Mesothelial cell of epicardium (in vitro differentiated cells): ENCODE results near the gene CPLX1. TPM values are rescaled to one million over a fixed set of nuclear protein-coding genes. Genes with fewer than 3 reads are reported as not detected.

Experiments
- DNase-seq, 2 experiments: peaks; one replicate each; pipeline ENCODE4 v3.0.0; 2021; ENCODE audit warnings: low spot score in 2 of 2; ENCODE audit not compliant: unreplicated experiment in 2 of 2
- H3K27ac Mint-ChIP-seq: 2 replicates; pipeline ENCODE4 v1.8.0; 2021; ENCODE audit warnings: mixed read lengths
- H3K27me3 Mint-ChIP-seq: 2 replicates; pipeline ENCODE4 v1.8.0; 2021; ENCODE audit warnings: low read depth, mixed read lengths
- H3K36me3 Mint-ChIP-seq: 2 replicates; pipeline ENCODE4 v1.8.0; 2021; ENCODE audit warnings: mixed read lengths
- H3K4me1 Mint-ChIP-seq: 2 replicates; pipeline ENCODE4 v1.8.0; 2021; ENCODE audit warnings: mixed read lengths
- H3K4me3 Mint-ChIP-seq: 2 replicates; pipeline ENCODE4 v1.8.0; 2021; ENCODE audit warnings: mild to moderate bottlenecking, moderate library complexity, mixed read lengths
- H3K9me3 Mint-ChIP-seq: 2 replicates; pipeline ENCODE4 v1.8.0; 2021; ENCODE audit warnings: mixed read lengths
- CTCF ChIP-seq: fragments of 200-600 bp; sonication (generic); IDR thresholded peaks from one replicate; pipeline ENCODE4 v1.5.0; 2021; ENCODE audit warnings: antibody characterized with exemption; ENCODE audit not compliant: unreplicated experiment
- total RNA-seq: library from RNA; stranded (reverse); gene quantifications from 3 replicates; pipeline ENCODE4 v1.2.1, GENCODE V29; 2021

CPLX1 gene
- total RNA-seq, 1 donor from 2014 or later = 4.6 TPM

GRCh38 chr4:786861-787300 lies 39.0 kb downstream of the CPLX1 start:
- H3K27me3 Mint-ChIP-seq = peaks cover 39% of the 10 kb centered on the region
- no peaks in the 10 kb centered on the region for H3K36me3 Mint-ChIP-seq
- no peak for TF ChIP-seq CTCF
- no peaks in the 10 kb centered on the region for H3K9me3 Mint-ChIP-seq
- peak overlapping the region; percentile 52 for H3K4me3 Mint-ChIP-seq
- no peak for DNase-seq
- peaks cover 29% of the 10 kb centered on the region for H3K4me1 Mint-ChIP-seq
- no peak overlapping the region for H3K27ac Mint-ChIP-seq

DNA sequence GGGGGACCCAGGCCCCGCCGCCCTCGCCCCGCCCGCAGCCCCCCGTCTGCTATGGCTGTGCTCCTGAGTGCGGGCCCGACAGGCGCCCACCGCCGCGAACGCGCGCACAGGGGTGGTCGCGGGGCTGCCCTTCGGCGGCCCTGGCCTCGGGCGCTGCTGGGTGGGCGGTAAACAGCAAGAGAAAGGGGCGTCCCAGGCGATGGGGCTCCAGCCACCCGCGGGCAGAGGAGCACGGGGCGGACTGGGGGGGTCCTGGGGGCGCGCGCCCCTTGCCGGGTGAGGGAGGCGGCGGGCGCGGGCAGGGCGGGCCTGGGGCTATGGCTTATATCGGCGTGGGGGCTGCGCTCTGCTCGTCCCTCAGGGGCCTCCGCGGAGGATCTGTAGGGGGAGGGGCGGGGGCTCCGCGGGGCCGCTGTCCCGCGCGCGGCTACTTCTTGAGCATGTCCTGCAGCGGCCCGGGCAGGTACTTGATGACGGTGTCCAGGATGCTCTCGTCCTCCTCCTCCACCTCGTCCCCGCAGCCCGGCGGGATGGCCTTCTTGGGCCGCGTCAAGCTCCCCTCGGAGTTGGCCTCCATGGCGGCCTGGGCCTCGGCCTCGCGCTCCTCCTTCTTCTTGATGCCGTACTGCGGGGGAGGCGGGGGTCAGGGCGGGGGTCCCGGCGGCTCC lies 39.7 kb downstream of the CPLX1 start:
- Mint-ChIP-seq H3K27ac (no peak overlapping the region), H3K9me3 (no peaks in the 10 kb centered on the region), H3K27me3 (peaks cover 39% of the 10 kb centered on the region), H3K4me1 (peaks cover 29% of the 10 kb centered on the region), H3K4me3 (peak overlapping the region; percentile 58), H3K36me3 (no peaks in the 10 kb centered on the region)
- no peak for DNase-seq
- TF ChIP-seq CTCF = no peak

DNA sequence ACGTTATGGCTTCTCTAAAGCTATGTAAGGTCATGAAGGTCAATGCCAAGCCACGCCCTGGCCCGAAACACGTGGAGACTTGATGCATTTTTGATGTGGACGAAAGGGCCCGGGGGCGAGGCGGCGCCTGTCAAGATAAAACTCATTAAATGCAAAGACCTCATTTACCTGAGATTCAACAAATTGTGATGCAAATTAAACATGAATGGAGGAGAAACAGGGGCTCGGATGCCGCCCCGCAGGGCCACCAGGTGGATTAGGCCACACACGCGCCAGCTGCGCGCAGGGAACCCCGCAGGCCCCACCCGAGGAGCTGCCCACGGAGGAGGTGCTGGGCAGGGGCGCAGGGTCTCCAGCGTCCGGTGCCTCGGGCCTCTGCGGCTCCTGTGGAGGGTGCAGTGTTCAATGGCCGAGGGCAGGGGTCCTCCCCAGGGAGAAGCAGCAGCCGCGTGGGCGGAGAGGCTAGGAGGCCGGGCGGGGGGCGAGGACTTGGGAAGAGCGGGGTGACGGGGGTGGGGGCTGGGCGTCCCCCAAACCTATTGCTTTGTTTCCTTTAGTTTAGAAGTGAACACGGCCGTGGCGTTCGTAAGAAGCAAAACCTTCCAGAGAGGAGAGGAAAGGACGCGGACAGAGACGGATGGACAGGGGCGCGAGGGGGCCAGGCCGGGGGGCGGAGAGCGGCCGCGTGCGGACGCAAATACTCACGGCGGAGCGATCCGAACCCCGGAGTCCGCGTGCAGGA lies 40.4 kb downstream of the CPLX1 start:
- peaks cover 26% of the 10 kb centered on the region for H3K4me1 Mint-ChIP-seq
- peaks cover 35% of the 10 kb centered on the region for H3K27me3 Mint-ChIP-seq
- H3K4me3 Mint-ChIP-seq = peak overlapping the region; percentile 58
- no peak for TF ChIP-seq CTCF
- H3K9me3 Mint-ChIP-seq = no peaks in the 10 kb centered on the region
- H3K36me3 Mint-ChIP-seq = peaks cover 2% of the 10 kb centered on the region
- H3K27ac Mint-ChIP-seq = no peak overlapping the region
- DNase-seq = no peak

GRCh38 chr4:784401-785331 lies 41.3 kb downstream of the CPLX1 start:
- Mint-ChIP-seq H3K4me1 (peaks cover 34% of the 10 kb centered on the region), H3K27me3 (peaks cover 33% of the 10 kb centered on the region), H3K9me3 (no peaks in the 10 kb centered on the region)

More at GRCh38 chr4:784401-785331, 41.3 kb downstream of the CPLX1 start:
- Mint-ChIP-seq H3K27ac (no peak overlapping the region), H3K4me3 (peak overlapping the region; percentile 58), H3K36me3 (peaks cover 7% of the 10 kb centered on the region)
- TF ChIP-seq CTCF = no peak
- no peak for DNase-seq
